ENCODE data around the gene B3GALT5.

- TF ChIP-seq CTCF (IDR thresholded peaks at IDR 0.05; ENCODE audit: poor library complexity): no peak
- TF ChIP-seq EZH2 (IDR thresholded peaks at IDR 0.05; ENCODE audit: borderline replicate concordance): no peak
These were observed 77.7 kb downstream of the B3GALT5 start for GRCh38 chr21:39690454-39690853.
